T follicular helper cell (primary cell): ENCODE measurements around the gene ELF1.
"Not testable (repeated sequence)": the region's sequence is repeated elsewhere in the genome, so short reads cannot be mapped to it uniquely, and the experiment has no call there.

Experiments used
- DNase-seq: peaks from one replicate; pipeline ENCODE4 v3.0.0-alpha.2; 2020; ENCODE audit warnings: low read depth

ELF1 gene

GRCh38 chr13:40983259-40983658 lies 35.9 kb downstream of the ELF1 start:
- DNase-seq = no peak

DNA sequence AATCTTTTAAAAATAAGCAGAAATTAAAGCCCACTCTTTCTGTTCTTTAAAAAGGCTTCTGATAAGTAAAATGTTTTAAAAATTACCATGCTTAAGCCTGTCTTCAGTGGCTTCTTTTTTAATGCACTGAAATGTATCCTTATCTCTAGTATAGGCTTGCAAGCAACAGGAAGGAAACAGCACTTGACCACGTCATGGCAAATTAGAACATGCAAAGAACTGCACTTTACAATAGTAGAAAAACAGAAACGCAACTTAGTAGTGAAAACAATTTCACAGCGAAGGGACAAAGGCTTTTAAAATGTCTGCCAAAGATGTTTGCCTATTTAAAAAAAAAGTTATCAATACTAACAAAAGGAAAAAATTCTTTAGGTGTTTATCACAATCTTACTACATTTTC lies 36.3 kb downstream of the ELF1 start:
- DNase-seq = peak; percentile 49

DNA sequence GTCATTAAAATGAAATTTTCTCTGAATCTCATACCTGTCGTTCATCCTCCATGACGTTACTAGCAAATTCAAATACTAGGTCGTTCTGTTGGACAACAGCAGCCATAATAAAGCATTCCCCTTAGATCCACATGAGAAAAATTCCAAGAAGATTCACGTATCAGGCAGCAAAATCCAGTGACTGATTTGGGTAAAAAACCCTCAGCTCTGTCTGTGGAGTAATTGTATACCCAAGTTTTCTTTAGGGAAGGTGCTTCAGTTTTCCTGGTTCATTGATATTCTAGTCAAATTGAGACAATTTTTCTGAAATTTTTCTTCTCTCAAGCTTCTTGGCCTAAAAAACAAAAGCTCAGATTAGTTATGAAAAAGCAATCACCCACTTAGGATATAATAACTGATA lies 37.2 kb downstream of the ELF1 start:
- no peak for DNase-seq

DNA sequence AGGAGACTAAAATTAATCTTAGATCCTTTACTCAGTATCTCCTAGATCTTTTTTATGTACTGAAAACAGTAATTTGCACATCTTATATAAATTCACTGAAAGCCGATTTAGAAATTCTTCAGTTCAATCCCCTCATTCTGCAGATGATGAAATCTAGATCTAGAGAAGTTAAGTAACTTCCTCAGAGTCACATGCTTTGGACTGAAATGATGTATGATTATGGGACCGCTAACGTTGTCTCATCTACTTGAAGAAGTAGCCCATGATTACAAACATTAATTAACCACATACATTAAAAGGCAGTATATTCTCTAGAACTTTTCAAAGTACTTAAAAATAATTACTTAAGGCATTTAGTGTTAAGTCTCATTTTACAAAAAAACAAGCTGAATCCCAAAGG lies 37.8 kb downstream of the ELF1 start:
- no peak for DNase-seq

GRCh38 chr13:40980461-40980860 lies 38.7 kb downstream of the ELF1 start:
- DNase-seq = no peak

GRCh38 chr13:40979232-40979631 lies 39.9 kb downstream of the ELF1 start:
- DNase-seq = no peak

GRCh38 chr13:40978109-40978508 lies 41.0 kb downstream of the ELF1 start:
- DNase-seq = not testable (repeated sequence)

DNA sequence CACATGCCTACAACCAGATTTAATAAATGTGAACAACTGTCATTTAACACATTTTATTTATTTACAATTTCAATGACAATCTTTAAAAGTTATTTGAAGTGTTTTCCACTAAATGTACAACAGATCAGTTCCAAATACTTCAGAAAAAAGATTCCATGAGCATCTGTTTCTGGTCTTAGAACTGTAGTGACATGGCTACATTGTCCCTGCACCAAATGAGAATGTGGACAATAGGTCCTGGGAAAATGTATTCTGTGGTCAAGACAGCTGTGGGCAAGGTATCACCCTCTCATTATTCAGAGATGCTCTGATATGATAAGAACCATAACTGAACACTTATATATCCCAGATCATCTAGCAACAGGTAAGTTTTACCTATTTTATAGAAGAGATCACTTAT lies 43.7 kb downstream of the ELF1 start:
- DNase-seq = no peak

DNA sequence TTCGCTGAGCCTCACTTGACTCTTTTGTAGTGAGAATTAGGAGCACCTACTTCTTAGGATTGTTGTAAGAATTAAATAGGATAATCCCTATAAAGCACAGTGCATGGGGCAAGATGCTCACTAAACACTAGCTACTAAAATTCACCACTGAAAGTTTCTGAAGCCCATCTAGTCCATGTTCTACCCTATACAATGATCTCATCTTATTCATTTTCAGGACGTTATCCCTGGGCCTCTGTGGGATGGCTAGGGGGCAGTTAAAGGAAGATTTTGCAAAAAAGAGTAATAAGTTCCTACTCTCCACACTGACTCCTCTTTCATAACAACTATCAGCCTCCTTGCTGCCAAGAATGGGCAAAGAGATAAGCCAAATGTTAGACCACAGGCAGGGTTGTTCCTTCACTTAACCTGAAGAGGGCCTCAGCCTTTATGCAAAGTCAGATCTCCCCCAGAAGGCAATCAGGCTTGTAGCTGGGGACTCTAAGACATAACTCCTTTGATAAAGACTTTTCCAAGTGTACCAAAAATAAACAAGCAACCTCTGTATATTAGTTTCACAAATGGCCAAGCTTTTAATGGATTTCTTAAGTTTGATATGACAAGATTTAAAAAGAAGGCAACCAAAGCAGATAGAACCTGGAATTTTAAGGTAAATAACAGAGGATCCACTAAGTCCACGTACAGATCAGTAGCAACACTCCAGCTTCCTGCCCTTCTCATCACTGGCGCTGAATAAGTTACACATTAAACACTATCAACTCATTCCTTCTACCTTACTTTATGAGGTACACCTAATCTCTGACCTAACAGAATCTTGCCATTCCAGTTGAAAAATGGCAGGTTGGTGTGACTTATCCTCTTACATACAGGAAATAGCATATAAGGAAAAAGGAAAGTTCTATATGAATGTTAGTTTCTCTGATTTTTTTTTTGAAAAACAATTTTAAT lies 44.4 kb downstream of the ELF1 start:
- no peak for DNase-seq

DNA sequence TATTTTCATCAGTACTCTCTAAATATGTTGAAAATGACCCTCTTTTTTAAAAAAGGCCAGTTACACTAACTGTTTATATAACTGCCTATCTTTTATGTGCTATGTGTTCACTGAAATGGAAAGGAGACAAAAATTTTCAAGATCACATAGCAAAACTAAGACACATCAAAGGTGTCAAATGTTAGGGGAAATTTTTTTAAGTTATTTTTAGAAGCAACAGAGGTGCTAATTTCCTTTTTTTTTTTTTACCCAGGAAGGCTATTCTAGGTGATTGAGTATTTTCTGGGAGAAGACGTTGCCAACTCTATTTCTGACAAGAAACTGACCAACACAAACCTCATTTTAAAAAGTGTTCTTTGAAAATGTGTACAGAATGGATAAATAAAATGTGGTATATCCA lies 45.7 kb downstream of the ELF1 start:
- DNase-seq = no peak

- no peak for DNase-seq
Observed at GRCh38 chr13:40971321-40971720, 47.8 kb downstream of the ELF1 start.

- DNase-seq = no peak
Observed at GRCh38 chr13:40970803-40971202, 48.3 kb downstream of the ELF1 start.

DNA sequence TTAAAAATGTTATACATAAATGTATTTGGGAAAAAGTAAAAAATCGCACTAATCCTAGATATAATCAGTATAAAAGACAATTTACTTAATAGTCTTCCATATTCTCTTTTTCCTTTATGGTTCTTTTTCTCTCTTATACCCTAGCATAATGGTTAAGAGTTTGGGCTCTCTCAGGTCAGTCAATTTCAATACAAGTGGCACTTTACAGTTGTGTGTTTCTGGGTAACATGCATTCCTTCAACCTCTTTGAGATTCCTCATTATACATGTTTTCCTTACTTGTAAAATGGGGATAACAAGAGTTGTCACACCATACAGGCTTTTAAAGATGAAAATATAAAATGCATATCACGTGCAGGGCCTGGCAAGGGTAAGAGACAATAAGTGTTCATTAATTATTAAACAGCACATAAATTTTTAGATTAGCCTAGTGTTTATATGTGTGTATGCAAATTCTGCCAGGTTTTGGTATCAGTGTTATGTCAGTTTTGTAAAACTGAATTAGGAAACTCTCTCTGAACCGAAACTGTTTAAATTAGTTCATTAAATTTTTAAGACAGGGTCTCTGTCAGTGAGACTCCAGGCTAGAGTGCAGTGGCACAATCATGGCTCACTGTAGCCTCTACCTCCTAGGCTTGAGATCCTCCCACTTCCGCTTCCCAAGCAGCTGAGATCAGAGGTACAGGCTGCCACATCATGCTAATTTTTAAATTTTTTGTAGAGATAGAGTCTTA lies 49.8 kb downstream of the ELF1 start:
- DNase-seq = no peak

GRCh38 chr13:40968416-40969000 lies 50.6 kb downstream of the ELF1 start:
- DNase-seq = no peak

- no peak for DNase-seq
Observed at GRCh38 chr13:40966298-40966697, 52.8 kb downstream of the ELF1 start.

DNA sequence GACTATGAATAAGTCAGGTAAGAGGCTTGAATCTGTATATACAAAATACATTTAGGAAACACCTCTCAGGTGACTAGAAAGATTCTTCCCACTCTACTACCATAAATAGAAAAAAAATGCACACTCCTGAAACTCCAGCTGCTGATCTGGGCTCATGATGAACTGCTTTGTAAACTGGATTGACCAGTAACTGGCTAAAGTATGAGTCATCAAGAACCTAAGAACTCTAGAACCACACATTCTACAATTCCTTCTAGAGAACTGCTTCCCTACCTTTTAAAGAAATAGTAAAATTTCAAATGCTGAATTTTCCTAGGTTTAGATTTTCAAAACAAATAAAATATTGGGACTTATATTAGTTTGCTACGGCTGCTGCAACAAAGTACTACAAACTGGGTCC lies 55.2 kb downstream of the ELF1 start:
- no peak for DNase-seq

GRCh38 chr13:40961826-40962225 lies 57.3 kb downstream of the ELF1 start:
- DNase-seq = no peak

- no peak for DNase-seq
Observed at GRCh38 chr13:40961214-40961613, 57.9 kb downstream of the ELF1 start.

- no peak for DNase-seq
Observed at GRCh38 chr13:40960716-40961115, 58.4 kb downstream of the ELF1 start.

DNA sequence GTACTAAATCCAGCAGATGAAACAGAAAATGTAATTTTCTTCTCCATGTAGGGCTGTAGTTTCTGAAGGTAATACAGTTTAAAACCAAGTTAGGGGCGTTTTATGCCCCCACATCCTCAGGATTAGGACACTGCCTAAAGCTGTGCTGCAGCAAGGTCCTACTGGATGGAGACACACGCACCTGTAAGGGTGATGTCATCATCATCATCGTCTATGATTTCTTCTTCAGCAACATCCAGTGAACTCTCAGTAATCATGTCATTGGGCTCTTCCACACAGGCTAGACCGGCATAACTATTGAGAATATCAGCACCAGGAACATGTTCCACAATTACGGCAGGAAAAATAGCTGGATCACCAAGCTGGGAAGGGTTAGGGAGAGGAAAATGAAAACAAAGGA lies 60.5 kb downstream of the ELF1 start:
- DNase-seq = no peak

GRCh38 chr13:40946485-40946884 lies 72.6 kb downstream of the ELF1 start:
- DNase-seq = no peak

GRCh38 chr13:40943073-40943472 lies 76.0 kb downstream of the ELF1 start:
- DNase-seq = no peak

GRCh38 chr13:40941581-40941980 lies 77.5 kb downstream of the ELF1 start:
- DNase-seq = no peak
